Dermis microvascular lymphatic vessel endothelial cell (primary cell): ENCODE data around the gene CRACR2B. TPM values are rescaled to one million over a fixed set of nuclear protein-coding genes. Genes with fewer than 3 reads are reported as not detected.
A peak's percentile ranks its signal among the peaks of the same experiment; 100 is the strongest.

Source experiments
- DNase-seq, 2 donors: peaks; one replicate each; pipeline versions ENCODE4 v3.0.0 to v3.0.0-alpha.2; 2010; ENCODE audit warnings: low read depth in 2 of 2
- total RNA-seq: library from RNA; depleted of rRNA; stranded (reverse); fragments of >200 nt; gene quantifications from 2 replicates; pipeline ENCODE4 v1.2.1, GENCODE V29; 2014

CRACR2B gene
- total RNA-seq, 1 donor from 2014 or later, result 12.1 TPM

GRCh38 chr11:810040-810567 is 17.6 kb upstream of the CRACR2B start:
- DNase-seq, result peak in 1 of 2 donors; percentile 34

- DNase-seq, result peak in 1 of 2 donors; percentile 47
Measured at GRCh38 chr11:811446-812245, 16.1 kb upstream of the CRACR2B start.

- DNase-seq, result no peak
Measured at GRCh38 chr11:812390-812789, 15.3 kb upstream of the CRACR2B start.

GRCh38 chr11:813072-813455 is 14.7 kb upstream of the CRACR2B start:
- no peak for DNase-seq

GRCh38 chr11:813456-814096 is 14.1 kb upstream of the CRACR2B start:
- DNase-seq, result no peak

- no peak for DNase-seq
Measured at GRCh38 chr11:815675-816432, 11.9 kb upstream of the CRACR2B start.

GRCh38 chr11:816433-816779 is 11.3 kb upstream of the CRACR2B start:
- no peak for DNase-seq

- no peak for DNase-seq
Measured at GRCh38 chr11:818396-819128, 9.2 kb upstream of the CRACR2B start, which contains the start of gene PNPLA2. TSS of gene PNPLA2 (plus strand) at chr11:818914. CDS start at chr11:819719, 805 bp downstream.

- peak; percentile 67 to 91 for DNase-seq
Measured at GRCh38 chr11:819129-819931, 8.4 kb upstream of the CRACR2B start.

- peak; percentile 85 to 90 for DNase-seq
Measured at GRCh38 chr11:819943-820649, 7.6 kb upstream of the CRACR2B start.

- DNase-seq, result peak in 1 of 2 donors; percentile 58
Measured at GRCh38 chr11:820655-821511, 6.8 kb upstream of the CRACR2B start.

GRCh38 chr11:821512-822371 is 6.0 kb upstream of the CRACR2B start:
- DNase-seq, result no peak

GRCh38 chr11:823441-824291 is 4.1 kb upstream of the CRACR2B start:
- DNase-seq, result no peak

GRCh38 chr11:824292-824880 is 3.3 kb upstream of the CRACR2B start:
- DNase-seq, result no peak

GRCh38 chr11:824942-825341 is 2.8 kb upstream of the CRACR2B start:
- DNase-seq, result no peak

- no peak for DNase-seq
Measured at GRCh38 chr11:825366-826226, 2.1 kb upstream of the CRACR2B start.
